ENCODE measurements around the gene ATG14.

Gene ATG14

GRCh38 chr14:55353686-55354467 lies 57.8 kb downstream of the ATG14 start:
- ChIA-PET POLR2A (ENCODE audit: low non-redundant PET) (no interaction called here), CTCF (interaction anchor here (0.7 to 0.9 kb wide), 7 partner anchors 11 to 108 kb away, joined by 3 to 4 read pairs (median 3); partner anchors contain the start of gene FBXO34)
- TF ChIP-seq CTCF (conservative IDR thresholded peaks at IDR 0.05; ENCODE audit: low read depth) = no peak

GRCh38 chr14:55352201-55352600 lies 59.4 kb downstream of the ATG14 start:
- no peak for TF ChIP-seq CTCF (conservative IDR thresholded peaks at IDR 0.05; ENCODE audit: low read depth)
- CTCF ChIA-PET = no interaction called here
- no peak for DNase-seq (ENCODE audit: low spot score)
- no peak overlapping the region for H3K27ac ChIP-seq
- POLR2A ChIA-PET (ENCODE audit: low non-redundant PET) = no interaction called here

More at GRCh38 chr14:55353686-55354467, 57.8 kb downstream of the ATG14 start:
- DNase-seq (ENCODE audit: low spot score) = peak; percentile 29
- H3K27ac ChIP-seq = no peak overlapping the region

GRCh38 chr14:55351111-55351510 lies 60.5 kb downstream of the ATG14 start:
- no peak for DNase-seq (ENCODE audit: low spot score)
- ChIA-PET CTCF (interaction anchor here (0.6 to 0.8 kb wide), 3 partner anchors 40 to 287 kb away, joined by 3 read pairs; no protein-coding TSS in a partner anchor), POLR2A (ENCODE audit: low non-redundant PET) (no interaction called here)
- no peak for TF ChIP-seq CTCF (conservative IDR thresholded peaks at IDR 0.05; ENCODE audit: low read depth)
- H3K27ac ChIP-seq = no peak overlapping the region

- ChIA-PET CTCF (interaction anchor here (0.6 kb wide), 4 partner anchors 16 to 485 kb away, joined by 3 to 4 read pairs (median 4); no protein-coding TSS in a partner anchor), POLR2A (ENCODE audit: low non-redundant PET) (no interaction called here)
- H3K27ac ChIP-seq = no peak overlapping the region
- TF ChIP-seq CTCF (conservative IDR thresholded peaks at IDR 0.05; ENCODE audit: low read depth) = no peak
- no peak for DNase-seq (ENCODE audit: low spot score)
Measured at GRCh38 chr14:55350461-55350860, 61.2 kb downstream of the ATG14 start.

GRCh38 chr14:55349565-55349964 lies 62.1 kb downstream of the ATG14 start:
- ChIA-PET CTCF (interaction anchor here (0.5 kb wide), 1 partner anchor 200 kb away, joined by 3 read pairs; no protein-coding TSS in a partner anchor), POLR2A (ENCODE audit: low non-redundant PET) (no interaction called here)
- H3K27ac ChIP-seq = no peak overlapping the region
- no peak for TF ChIP-seq CTCF (conservative IDR thresholded peaks at IDR 0.05; ENCODE audit: low read depth)
- no peak for DNase-seq (ENCODE audit: low spot score)

- ChIA-PET POLR2A (ENCODE audit: low non-redundant PET) (interaction anchor here (0.5 kb wide), 1 partner anchor 19 kb away, joined by 5 read pairs; no protein-coding TSS in a partner anchor), CTCF (interaction anchor here (0.5 to 0.7 kb wide), 2 partner anchors 103 to 199 kb away, joined by 3 read pairs; no protein-coding TSS in a partner anchor)
- no peak overlapping the region for H3K27ac ChIP-seq
- DNase-seq (ENCODE audit: low spot score) = no peak
- TF ChIP-seq CTCF (conservative IDR thresholded peaks at IDR 0.05; ENCODE audit: low read depth) = no peak
Measured at GRCh38 chr14:55348766-55349453, 62.7 kb downstream of the ATG14 start.

Measured in RWPE1 (cell line).